Adrenal gland (tissue), 5 donors: ENCODE results near the gene ADARB2.

Experiments used
- CTCF ChIP-seq, 6 experiments: fragments of 450-650 bp in 4 of 6; fragments of 200-600 bp in 2 of 6; sonication (generic) in 1 of 6; IDR thresholded peaks; 1 replicate in 5 of 6; 2 replicates in 1 of 6; pipeline versions ENCODE4 v1.5.1 to v1.8.0; 2016 to 2021; ENCODE audit warnings: antibody characterized with exemption in 6 of 6, mild to moderate bottlenecking in 2 of 6, moderate library complexity in 1 of 6
- POLR2A ChIP-seq, 2 donors: fragments of 450-650 bp; IDR thresholded peaks; one replicate each; pipeline ENCODE4 v1.6.1; 2017; ENCODE audit warnings: antibody characterized with exemption in 2 of 2, mild to moderate bottlenecking in 2 of 2, moderate library complexity in 1 of 2
- donor health status: DM: no; HTN: no; CAD: no.

GRCh38 chr10:1134156-1134555 is 603.2 kb downstream of the ADARB2 start:
- TF ChIP-seq POLR2A (IDR thresholded peaks at IDR 0.05): no peak
- no peak for TF ChIP-seq CTCF (IDR thresholded peaks at IDR 0.05)
